Cardiac septum (tissue), 1 donor: ENCODE data around the gene TRAPPC11. TPM values are rescaled to one million over a fixed set of nuclear protein-coding genes. Genes with fewer than 3 reads are reported as not detected.

Experiments
- DNase-seq: peaks from one replicate; pipeline ENCODE4 v3.0.0-alpha.2; 2020; ENCODE audit warnings: low spot score
- intact Hi-C: fragments of 100-400 bp; cut with DNase I; formaldehyde crosslinking; loops from one replicate; pipeline ENCODE4 v1.14.0; 2022
- total RNA-seq: library from RNA; stranded (reverse); fragmentation: NEBNext Ultra II Directional; extraction: Animal tissue kit (Norgen Biotek cat#: 25700); gene quantifications from one replicate; pipeline ENCODE4 v1.2.1, GENCODE V29; 2021
- donor health status: DM: no; HTN: no; CAD: no.

The TRAPPC11 gene
- total RNA-seq, 1 donor from 2014 or later: 21.3 TPM

DNA sequence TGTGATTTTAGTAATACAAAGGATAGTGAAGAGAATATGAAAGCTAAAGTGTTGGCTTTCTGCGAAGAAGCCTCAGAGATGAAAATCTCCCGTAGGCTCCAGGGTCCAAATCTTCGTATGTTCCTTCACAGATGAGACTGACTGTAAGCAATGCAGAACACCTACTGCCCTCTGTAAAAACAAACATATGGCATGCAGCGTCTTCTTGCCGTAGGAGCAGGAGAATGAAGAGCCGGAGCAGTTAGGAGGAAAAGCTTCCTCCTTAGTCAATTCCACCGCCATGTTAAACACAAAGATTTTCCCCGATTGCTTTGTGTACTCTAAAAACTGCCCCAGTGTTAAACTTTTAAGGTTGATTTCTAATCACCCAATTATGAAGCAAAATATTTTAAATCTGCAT is 22.6 kb upstream of the TRAPPC11 start:
- intact Hi-C loops: no loop called here
- no peak for DNase-seq

- intact Hi-C loops: no loop called here
- DNase-seq: no peak
Observed at GRCh38 chr4:183636923-183637322, 22.2 kb upstream of the TRAPPC11 start.

- intact Hi-C loops: no loop called here
Observed at GRCh38 chr4:183637461-183637860, 21.6 kb upstream of the TRAPPC11 start.

GRCh38 chr4:183638436-183638835 is 20.7 kb upstream of the TRAPPC11 start:
- DNase-seq: no peak
- intact Hi-C loops: no loop called here

More at GRCh38 chr4:183637461-183637860, 21.6 kb upstream of the TRAPPC11 start:
- no peak for DNase-seq

DNA sequence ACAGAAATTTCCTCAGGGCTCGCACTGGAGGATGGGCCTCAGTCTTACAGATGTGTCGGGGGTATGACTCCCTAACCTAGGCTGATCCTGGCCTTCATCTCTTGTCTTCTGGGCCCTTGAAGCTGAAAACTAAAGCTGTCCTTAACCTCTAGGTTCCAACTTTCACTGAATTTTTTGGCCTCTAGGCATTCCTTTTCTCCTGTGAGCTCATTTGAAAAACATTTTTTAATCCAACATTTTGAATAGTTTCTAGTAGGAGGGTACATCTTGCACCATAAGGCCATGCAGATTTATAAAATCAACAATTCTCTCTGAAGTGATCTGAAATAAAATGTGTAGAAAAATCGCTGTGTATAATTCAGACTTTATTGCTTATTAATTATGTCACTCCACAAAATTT is 19.8 kb upstream of the TRAPPC11 start:
- intact Hi-C loops: no loop called here
- DNase-seq: no peak

GRCh38 chr4:183645326-183645725 is 13.8 kb upstream of the TRAPPC11 start:
- intact Hi-C loops: no loop called here
- DNase-seq: no peak

DNA sequence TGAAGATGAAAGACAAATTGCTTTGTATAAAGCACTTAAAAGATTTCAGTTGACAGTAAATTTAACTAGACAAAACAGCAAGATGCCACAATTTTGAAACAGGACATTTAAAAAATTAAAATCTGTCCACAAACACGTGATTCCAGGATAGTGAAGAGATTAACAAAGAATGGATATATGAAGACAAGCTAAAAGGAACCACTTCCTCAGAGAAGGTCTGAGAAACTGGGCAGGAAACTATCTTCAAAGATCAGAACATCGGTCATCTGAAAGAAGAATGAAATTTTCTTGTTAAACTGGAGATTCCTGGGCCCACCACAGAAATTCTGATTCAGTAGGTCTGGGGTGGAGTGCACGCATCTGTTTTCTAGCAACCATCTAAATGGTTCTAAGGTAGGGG is 1.5 kb upstream of the TRAPPC11 start:
- DNase-seq: no peak
- intact Hi-C loops: loop anchor here (10.0 kb wide), 1 partner anchor 183 kb away; no protein-coding TSS in a partner anchor

DNA sequence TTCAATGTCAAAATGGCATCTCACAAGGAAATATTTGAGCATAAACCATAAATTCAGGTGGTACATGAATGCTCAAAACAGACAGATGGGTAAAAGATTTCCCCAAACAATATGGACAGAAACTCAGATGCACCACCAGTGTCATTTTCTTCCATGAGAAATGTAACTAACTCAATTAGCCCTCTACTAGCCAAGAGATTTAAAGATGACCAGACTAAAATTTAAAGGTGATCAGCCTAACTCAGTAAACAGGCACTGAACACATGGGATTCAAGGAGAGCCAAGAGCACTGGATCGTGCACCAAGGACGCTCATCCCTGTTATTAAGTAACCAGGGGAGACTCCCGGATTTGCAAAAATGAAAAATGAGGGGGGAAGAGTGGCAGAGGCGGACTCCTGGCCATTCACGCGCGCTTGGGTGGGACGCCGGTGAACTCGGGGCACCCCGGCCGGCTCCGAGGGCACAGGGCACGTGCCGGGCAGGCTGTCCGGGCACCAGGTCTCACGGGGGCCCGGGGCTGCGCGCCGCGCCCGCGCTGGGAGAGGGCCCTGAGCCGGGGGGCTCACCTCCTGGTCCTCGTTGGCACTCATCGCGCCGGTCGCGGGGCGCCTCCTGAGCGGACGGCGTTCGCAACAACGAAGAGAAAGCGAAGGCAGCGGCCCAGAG is 598 bp upstream of the TRAPPC11 start:
- intact Hi-C loops: loop anchor here (1.0 to 10.0 kb wide), 2 partner anchors 152 to 184 kb away; no protein-coding TSS in a partner anchor
- no peak for DNase-seq

DNA sequence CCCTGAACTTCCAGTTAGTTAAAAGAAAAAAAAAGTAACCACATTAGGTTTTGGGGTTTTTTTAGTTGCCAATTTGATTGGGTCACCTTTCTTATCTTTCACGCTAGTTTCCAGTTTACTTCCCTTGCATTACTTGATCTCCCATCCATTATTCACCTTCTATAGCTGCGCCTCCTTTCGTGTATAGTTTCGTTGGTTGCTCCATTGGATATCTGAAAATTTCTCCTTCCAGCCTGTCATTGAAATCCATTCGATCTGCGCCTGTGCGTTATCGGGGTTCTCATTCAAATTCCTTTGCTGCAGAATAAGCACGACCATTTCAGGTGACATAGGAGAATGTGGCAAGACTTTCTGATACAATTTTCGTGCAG is 764 bp downstream of the TRAPPC11 start:
- intact Hi-C loops: loop anchor here (1.0 to 10.0 kb wide), 2 partner anchors 154 to 185 kb away; no protein-coding TSS in a partner anchor
- DNase-seq: no peak

- DNase-seq: no peak
- intact Hi-C loops: no loop called here
Observed at GRCh38 chr4:183666088-183666487, 7.0 kb downstream of the TRAPPC11 start.

- intact Hi-C loops: no loop called here
- DNase-seq: no peak
Observed at GRCh38 chr4:183670251-183670650, 11.2 kb downstream of the TRAPPC11 start.

DNA sequence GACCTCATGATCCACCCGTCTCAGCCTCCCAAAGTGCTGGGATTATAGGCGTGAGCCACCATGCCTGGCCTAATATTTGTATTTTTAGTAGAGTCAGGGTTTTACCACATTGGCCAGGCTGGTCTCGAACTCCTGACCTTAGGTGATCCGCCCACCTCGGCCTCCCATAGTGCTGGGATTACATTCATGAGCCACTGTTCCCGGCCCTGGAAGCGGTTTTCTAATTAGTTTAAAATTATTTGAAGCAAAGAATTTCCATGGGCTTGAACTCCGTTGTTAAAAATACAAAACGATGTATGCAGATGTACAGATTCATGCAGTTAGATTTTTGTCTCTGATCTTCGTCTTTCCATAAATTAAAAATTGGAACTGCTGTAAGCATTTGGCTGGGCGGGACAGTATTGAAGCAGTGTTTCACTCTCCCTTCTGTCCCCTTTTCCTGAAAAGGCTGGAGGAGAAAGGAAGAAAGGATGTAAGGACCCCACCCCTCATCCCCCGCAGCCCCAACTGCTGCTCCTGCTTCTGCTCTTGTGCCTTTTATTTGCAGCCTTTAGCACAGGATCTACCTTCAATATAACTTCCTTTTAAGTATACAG is 12.0 kb downstream of the TRAPPC11 start:
- intact Hi-C loops: no loop called here

DNA sequence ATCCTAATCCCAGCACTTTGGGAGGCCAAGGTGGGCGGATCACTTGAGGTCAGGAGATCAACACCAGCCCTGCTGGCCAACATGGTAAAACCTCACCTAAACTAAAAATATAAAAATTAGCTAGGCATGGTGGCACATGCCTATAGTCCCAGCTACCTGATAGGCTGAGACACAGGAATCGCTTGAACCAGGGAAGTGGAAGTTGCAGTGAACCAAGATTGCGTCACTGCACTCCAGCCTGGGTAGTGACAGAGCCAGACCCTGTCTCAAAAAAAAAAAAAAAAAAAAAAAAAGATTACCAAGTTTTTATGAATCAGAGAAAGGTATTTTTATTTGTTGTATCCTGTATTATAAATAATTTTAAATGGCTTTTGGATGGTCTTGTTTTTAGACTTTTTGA is 15.1 kb downstream of the TRAPPC11 start:
- intact Hi-C loops: no loop called here
- DNase-seq: no peak

More for the DNA sequence above, 12.0 kb downstream of the TRAPPC11 start:
- DNase-seq: no peak

- no peak for DNase-seq
- intact Hi-C loops: no loop called here
Observed at GRCh38 chr4:183675625-183676024, 16.5 kb downstream of the TRAPPC11 start.

DNA sequence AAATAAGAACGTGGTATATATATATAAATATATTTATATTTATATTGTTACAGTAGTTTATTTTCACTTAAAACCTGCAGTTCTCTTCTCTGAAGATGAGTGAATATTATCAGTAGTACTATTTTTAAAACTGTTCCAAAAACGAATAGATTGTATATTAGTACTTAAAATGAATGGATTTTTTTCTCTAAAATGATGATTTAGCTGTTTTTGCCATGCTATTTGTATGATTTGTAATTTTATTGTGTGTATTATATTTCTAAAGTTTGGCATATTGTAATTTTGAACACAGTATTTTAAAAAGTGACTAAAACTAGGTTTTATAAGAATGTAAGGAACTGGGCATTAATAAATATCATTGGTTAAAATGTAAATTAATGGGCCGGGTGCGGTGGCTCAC is 22.0 kb downstream of the TRAPPC11 start:
- intact Hi-C loops: no loop called here
- no peak for DNase-seq

DNA sequence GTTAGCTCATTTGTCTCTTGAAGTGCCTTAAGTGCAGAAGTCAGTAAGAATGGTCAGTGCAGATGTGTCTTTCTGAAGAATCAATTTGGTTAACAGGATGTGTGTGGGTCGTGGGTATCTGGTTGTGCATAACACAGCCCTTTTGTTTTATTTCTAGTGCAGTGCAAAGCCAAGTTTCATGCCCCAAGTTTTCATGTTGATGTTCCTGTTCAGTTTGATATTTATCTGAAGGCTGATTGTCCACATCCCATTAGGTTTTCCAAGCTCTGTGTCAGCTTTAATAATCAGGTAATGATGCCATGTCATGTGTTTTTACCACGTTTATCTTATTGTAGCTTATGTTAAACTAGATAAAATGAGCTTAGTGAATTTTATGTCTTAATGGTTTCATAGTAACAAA is 27.4 kb downstream of the TRAPPC11 start:
- intact Hi-C loops: no loop called here

DNA sequence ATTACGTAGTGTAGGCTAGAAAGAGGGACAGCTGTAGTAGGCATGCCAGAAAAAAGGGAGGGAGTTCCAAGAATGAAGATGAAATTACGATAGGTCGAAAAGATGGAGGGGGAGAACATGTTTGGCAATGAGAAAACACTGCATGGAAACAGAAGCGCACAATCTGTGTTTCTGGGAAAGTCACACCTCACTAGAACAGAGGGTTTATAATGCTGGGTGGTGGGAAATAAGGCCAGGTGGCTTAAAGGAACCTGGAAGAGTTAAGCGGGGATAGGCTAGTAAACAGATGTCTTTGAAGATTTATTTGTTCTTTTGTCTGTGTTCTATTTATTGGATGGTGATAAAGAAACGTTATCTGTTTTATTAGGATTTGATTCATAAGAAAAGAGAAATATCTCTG is 29.1 kb downstream of the TRAPPC11 start:
- intact Hi-C loops: no loop called here
- no peak for DNase-seq

More for the DNA sequence above, 27.4 kb downstream of the TRAPPC11 start:
- DNase-seq: no peak

GRCh38 chr4:183691006-183691405 is 31.9 kb downstream of the TRAPPC11 start:
- intact Hi-C loops: no loop called here
- no peak for DNase-seq

GRCh38 chr4:183691897-183692296 is 32.8 kb downstream of the TRAPPC11 start:
- DNase-seq: no peak
- intact Hi-C loops: no loop called here

GRCh38 chr4:183698909-183699308 is 39.8 kb downstream of the TRAPPC11 start:
- intact Hi-C loops: no loop called here
- DNase-seq: no peak

GRCh38 chr4:183700407-183700806 is 41.3 kb downstream of the TRAPPC11 start:
- intact Hi-C loops: no loop called here
- DNase-seq: no peak
